ENCODE data around the gene MAG.

The MAG gene

DNA sequence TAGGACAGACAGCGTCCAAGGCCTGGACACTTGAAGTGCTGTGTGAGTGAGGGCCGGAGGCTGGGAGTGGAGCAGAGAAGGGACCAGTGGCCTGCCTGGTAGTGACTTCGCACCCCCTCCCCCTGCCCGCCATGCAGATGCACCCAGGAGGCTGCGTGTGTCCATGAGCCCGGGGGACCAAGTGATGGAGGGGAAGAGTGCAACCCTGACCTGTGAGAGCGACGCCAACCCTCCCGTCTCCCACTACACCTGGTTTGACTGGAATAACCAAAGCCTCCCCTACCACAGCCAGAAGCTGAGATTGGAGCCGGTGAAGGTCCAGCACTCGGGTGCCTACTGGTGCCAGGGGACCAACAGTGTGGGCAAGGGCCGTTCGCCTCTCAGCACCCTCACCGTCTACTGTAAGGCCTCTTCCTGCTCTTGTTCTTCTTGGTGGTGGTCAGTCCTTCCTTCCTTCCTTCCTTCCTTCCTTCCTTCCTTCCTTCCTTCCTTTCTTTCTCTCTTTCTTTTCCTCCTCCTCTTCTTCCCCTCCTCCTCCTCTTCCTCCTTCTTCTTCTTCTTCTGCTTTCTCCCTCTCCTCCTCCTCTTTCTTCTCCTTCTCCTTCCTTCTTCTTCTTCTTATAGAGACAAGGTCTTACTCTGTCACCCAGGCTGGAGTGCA, 49.7 kb downstream of the MAG start:
- no peak for DNase-seq (ENCODE audit: low read depth in 2 of 2)
- TF ChIP-seq, protein P1, sequence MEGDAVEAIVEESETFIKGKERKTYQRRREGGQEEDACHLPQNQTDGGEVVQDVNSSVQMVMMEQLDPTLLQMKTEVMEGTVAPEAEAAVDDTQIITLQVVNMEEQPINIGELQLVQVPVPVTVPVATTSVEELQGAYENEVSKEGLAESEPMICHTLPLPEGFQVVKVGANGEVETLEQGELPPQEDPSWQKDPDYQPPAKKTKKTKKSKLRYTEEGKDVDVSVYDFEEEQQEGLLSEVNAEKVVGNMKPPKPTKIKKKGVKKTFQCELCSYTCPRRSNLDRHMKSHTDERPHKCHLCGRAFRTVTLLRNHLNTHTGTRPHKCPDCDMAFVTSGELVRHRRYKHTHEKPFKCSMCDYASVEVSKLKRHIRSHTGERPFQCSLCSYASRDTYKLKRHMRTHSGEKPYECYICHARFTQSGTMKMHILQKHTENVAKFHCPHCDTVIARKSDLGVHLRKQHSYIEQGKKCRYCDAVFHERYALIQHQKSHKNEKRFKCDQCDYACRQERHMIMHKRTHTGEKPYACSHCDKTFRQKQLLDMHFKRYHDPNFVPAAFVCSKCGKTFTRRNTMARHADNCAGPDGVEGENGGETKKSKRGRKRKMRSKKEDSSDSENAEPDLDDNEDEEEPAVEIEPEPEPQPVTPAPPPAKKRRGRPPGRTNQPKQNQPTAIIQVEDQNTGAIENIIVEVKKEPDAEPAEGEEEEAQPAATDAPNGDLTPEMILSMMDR (IDR thresholded peaks at IDR 0.05; ENCODE audit: low read depth, low read length): no peak
- H3K4me3 ChIP-seq (replicated peaks in 1 of 2; ENCODE audit: low read depth in 2 of 2, low read length in 2 of 2): no peak overlapping the region

DNA sequence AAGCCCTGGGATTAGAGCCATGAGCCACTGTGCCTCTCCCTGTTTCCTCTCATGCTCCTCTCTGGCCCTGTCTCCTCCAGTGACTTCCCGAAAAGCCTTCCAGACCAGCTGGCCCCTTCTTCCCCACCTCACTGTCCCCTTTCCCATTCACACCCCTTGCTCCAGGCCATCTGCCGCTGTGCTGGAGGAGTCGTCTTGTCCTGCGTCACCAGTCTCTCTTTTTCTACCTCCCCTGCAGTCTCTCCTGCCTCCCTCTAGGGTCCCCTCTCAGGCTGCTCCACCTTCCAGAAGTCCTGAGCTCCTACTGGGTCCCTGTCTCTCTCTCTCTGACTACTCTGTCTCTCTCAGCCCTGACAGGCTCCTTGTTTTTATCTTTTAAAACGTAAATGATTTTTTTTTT, 50.5 kb downstream of the MAG start:
- no peak for DNase-seq (ENCODE audit: low read depth in 2 of 2)
- TF ChIP-seq, protein P1 (IDR thresholded peaks at IDR 0.05; ENCODE audit: low read depth, low read length): no peak
- no peak overlapping the region for H3K4me3 ChIP-seq (replicated peaks in 1 of 2; ENCODE audit: low read depth in 2 of 2, low read length in 2 of 2)

DNA sequence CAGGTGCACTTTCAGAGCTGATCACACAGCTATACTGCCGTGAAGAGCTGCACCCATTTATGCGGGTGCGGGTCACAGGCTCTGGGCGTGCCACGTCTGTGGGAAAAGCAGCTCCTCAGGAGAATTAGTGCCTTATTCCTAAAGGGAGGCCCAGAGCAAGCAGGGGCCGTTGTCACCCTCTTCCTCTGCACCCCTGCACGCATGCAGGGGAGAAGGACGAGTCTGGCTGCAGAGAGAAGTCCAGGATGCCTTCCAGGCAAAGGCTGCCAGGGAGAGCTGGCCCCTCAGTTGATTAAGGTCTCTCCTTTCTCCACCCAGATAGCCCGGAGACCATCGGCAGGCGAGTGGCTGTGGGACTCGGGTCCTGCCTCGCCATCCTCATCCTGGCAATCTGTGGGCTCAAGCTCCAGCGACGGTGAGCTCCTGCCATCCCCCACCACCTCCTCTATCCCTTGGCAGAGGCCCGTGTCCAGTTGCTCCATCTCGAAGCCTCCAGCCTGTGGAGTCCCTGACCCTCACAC, 52.6 kb downstream of the MAG start:
- TF ChIP-seq, protein P1 (IDR thresholded peaks at IDR 0.05; ENCODE audit: low read depth, low read length): no peak
- H3K4me3 ChIP-seq (replicated peaks in 1 of 2; ENCODE audit: low read depth in 2 of 2, low read length in 2 of 2): no peak overlapping the region
- DNase-seq (ENCODE audit: low read depth in 2 of 2): no peak

DNA sequence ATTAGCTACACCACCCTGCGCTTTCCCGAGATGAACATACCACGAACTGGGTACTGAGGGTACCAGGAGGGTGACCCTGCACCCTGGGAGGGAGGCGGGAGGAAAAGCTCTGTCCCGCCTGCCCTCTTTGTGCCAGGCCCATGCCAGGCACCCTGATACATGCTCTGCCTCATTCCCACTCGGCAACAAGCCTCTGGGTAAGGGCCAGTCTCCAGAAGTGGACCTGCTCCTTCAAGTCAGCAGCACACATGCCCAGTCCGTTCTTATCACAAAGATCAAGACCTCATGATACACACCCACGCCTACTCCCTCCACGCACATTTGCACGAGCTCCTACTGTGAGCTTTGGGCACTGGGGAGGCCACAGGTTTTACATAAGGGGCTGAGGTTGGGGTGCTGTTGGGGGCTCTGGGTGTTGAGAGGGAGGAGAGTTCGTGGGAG, 53.7 kb downstream of the MAG start:
- TF ChIP-seq, protein P1 (IDR thresholded peaks at IDR 0.05; ENCODE audit: low read depth, low read length): no peak
- H3K4me3 ChIP-seq (replicated peaks in 1 of 2; ENCODE audit: low read depth in 2 of 2, low read length in 2 of 2): no peak overlapping the region
- no peak for DNase-seq (ENCODE audit: low read depth in 2 of 2)

DNA sequence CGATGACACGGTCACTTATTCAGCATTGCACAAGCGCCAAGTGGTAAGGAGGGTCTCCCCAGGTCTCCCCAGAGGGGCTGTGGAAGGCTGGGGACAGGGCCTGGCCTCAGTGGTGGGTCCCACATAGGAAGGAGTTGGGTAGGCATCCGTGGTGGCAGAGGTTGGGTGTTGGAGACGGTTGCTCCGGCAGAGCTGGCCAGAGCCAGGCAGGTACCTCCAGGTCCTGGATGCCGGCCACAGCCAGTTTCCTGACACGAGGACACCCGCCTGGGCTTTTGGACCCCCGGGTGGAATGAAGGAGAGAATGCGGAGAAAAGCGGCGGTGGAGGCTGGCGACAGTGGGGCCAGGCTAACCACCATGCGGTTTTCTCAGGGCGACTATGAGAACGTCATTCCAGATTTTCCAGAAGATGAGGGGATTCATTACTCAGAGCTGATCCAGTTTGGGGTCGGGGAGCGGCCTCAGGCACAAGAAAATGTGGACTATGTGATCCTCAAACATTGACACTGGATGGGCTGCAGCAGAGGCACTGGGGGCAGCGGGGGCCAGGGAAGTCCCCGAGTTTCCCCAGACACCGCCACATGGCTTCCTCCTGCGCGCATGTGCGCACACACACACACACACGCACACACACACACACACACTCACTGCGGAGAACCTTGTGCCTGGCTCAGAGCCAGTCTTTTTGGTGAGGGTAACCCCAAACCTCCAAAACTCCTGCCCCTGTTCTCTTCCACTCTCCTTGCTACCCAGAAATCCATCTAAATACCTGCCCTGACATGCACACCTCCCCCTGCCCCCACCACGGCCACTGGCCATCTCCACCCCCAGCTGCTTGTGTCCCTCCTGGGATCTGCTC, 54.5 kb downstream of the MAG start:
- H3K4me3 ChIP-seq (replicated peaks in 1 of 2; ENCODE audit: low read depth in 2 of 2, low read length in 2 of 2): no peak overlapping the region
- no peak for DNase-seq (ENCODE audit: low read depth in 2 of 2)

DNA sequence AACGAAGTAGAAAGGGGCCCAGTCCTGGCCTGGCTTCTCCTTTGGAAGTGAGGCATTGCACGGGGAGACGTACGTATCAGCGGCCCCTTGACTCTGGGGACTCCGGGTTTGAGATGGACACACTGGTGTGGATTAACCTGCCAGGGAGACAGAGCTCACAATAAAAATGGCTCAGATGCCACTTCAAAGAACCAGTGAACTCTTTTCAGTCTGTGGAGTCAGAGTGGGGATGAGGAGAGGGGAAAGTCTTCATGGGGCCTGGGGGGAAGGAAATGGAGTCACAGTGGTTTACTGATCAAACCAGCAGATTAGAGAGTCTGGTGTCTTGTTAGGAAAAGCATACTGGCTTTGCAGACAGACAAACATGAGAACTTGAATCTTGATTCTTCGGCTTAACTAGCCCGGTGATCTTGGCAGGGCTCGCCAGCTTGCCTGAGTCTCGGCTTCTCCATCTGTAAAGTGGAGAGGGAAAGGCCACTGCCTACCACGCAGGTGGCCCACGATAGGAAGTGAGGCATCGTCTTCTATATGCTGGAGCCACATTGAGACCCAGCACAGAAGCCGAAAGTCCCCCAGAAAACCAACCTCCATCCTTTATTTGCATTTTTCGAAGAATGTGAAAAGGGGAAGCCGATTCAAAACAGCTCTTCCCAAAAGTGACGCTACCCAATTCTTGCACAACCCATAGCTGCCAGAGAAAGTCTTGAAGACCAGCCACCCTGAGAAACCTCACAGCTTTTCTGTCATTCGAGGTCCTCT, 55.4 kb downstream of the MAG start, which contains the start of gene FFAR1:
TSS of gene FFAR1 (plus strand) at position 732 of the 759 bp plus-strand sequence. CDS start 3,650 bp downstream, outside the sequence.
- TF ChIP-seq, protein P1 (IDR thresholded peaks at IDR 0.05; ENCODE audit: low read depth, low read length): no peak
- H3K4me3 ChIP-seq (replicated peaks in 1 of 2; ENCODE audit: low read depth in 2 of 2, low read length in 2 of 2): no peak within 1 kb of the TSS
- no peak for DNase-seq (ENCODE audit: low read depth in 2 of 2)

More for the DNA sequence above, 54.5 kb downstream of the MAG start:
- TF ChIP-seq, protein P1 (IDR thresholded peaks at IDR 0.05; ENCODE audit: low read depth, low read length): no peak

All from cardiac fibroblast (primary cell).